Gastroesophageal sphincter (tissue), 4 donors: ENCODE results near the gene ZC3H8. TPM values are rescaled to one million over a fixed set of nuclear protein-coding genes. Genes with fewer than 3 reads are reported as not detected.
"Not testable (repeated sequence)": the region's sequence is repeated elsewhere in the genome, so short reads cannot be mapped to it uniquely, and the experiment has no call there.

Experiments
- ATAC-seq: fragments of 150-250 bp; one replicate; pipeline ENCODE4 v1.9.1; 2016; ENCODE audit warnings: mild to moderate bottlenecking, moderate library complexity
- H3K27ac ChIP-seq, 4 donors: fragments of 200-600 bp; sonication (generic) in 3 of 4; 1 replicate in 3 of 4; 2 replicates in 1 of 4; pipeline ENCODE4 v1.5.1; 2016 to 2019
- H3K27me3 ChIP-seq: fragments of 200-600 bp; sonication (generic); one replicate; pipeline ENCODE4 v1.5.1; 2019
- H3K36me3 ChIP-seq, 2 donors: fragments of 200-600 bp; sonication (generic); one replicate each; pipeline ENCODE4 v1.5.1; 2019; ENCODE audit warnings: control low read depth in 1 of 2
- H3K4me1 ChIP-seq, 3 donors: fragments of 200-600 bp; sonication (generic); 1 replicate in 2 of 3; 2 replicates in 1 of 3; pipeline ENCODE4 v1.5.1; 2016 to 2019; ENCODE audit warnings: control low read depth in 2 of 3
- H3K4me3 ChIP-seq, 2 donors: fragments of 200-600 bp; sonication (generic); one replicate each; pipeline ENCODE4 v1.5.1; 2019; ENCODE audit warnings: mild to moderate bottlenecking in 1 of 2, moderate library complexity in 1 of 2
- H3K9me3 ChIP-seq, 3 donors: fragments of 200-600 bp; sonication (generic); one replicate each; pipeline ENCODE4 v1.5.1; 2017 to 2019; ENCODE audit warnings: control low read depth in 2 of 3
- CTCF ChIP-seq, 4 experiments: fragments of 200-600 bp in 2 of 4; fragments of 450-650 bp in 2 of 4; sonication (generic) in 1 of 4; IDR thresholded peaks; one replicate each; pipeline ENCODE4 v1.5.1; 2017 to 2019; ENCODE audit warnings: antibody characterized with exemption in 4 of 4, mild to moderate bottlenecking in 2 of 4, moderate library complexity in 2 of 4
- EP300 ChIP-seq: sonication (generic); formaldehyde crosslinking; IDR thresholded peaks from one replicate; pipeline ENCODE4 v1.6.1; 2017; ENCODE audit warnings: antibody characterized with exemption, mild to moderate bottlenecking
- POLR2A ChIP-seq, 2 donors: fragments of 450-650 bp; IDR thresholded peaks; one replicate each; pipeline ENCODE4 v1.6.1; 2017; ENCODE audit warnings: antibody characterized with exemption in 2 of 2, mild to moderate bottlenecking in 2 of 2, moderate library complexity in 1 of 2
- POLR2AphosphoS5 ChIP-seq: sonication (generic); formaldehyde crosslinking; IDR thresholded peaks from one replicate; pipeline ENCODE4 v1.6.1; 2017; ENCODE audit warnings: antibody characterized with exemption
- WGBS, 2 donors: methylation state at CpG; one replicate each; pipeline ENCODE4 v1.1.5; 2018; ENCODE audit warnings: low coverage in 1 of 2; 5-methylcytosine and 5-hydroxymethylcytosine counted together
- total RNA-seq, 4 donors: library from RNA; depleted of rRNA; stranded (reverse); fragments of >200 nt; gene quantifications; one replicate each; pipeline ENCODE4 v1.1.0, GENCODE V29; 2016

ZC3H8 gene
- total RNA-seq, 4 donors from 2014 or later: 3.4 to 14.3 (median 8.5) TPM

- TF ChIP-seq POLR2A (IDR thresholded peaks at IDR 0.05): no peak
- no peak for TF ChIP-seq POLR2AphosphoS5
- no peak for TF ChIP-seq EP300
- no peak for TF ChIP-seq CTCF (IDR thresholded peaks at IDR 0.05)
- H3K36me3 ChIP-seq: peaks cover 0 to 24% of the 10 kb centered on the region in 2 donors
- H3K4me3 ChIP-seq: no peak overlapping the region
- no peak overlapping the region for H3K27ac ChIP-seq
- no peaks in the 10 kb centered on the region for H3K27me3 ChIP-seq
- no peaks in the 10 kb centered on the region for H3K9me3 ChIP-seq
- H3K4me1 ChIP-seq: no peaks in the 10 kb centered on the region
- no peak for ATAC-seq
These were observed 25.5 kb downstream of the ZC3H8 start for GRCh38 chr2:112229348-112229747.

DNA sequence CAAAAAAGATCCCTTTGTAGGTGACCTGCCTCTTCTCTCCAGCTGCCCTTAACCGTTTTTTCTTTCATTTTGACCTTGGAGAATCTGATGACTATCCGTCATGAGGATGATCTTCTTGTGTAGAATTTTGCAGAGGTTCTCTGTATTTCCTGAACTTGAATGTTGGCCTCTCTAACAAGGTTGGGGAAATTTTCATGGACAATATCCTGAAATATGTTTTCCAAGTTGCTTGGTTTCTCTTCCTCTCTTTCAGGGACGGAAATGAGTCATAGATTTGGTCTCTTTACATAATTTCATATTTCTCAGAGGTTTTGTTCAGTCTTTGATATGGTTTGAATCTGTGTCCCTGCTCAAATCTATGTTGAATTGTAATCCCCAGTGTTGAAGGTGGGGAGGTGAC, 34.0 kb downstream of the ZC3H8 start:
- H3K9me3 ChIP-seq: peaks cover 0 to 6% (median 0%) of the 10 kb centered on the region in 3 donors
- H3K4me3 ChIP-seq: no peak overlapping the region
- H3K27ac ChIP-seq: no peak overlapping the region
- 95 to 100% methylated on average over 3 of the region's 3 CpGs for WGBS, 2 donors
- TF ChIP-seq POLR2AphosphoS5 (no peak), POLR2A (IDR thresholded peaks at IDR 0.05) (no peak), CTCF (IDR thresholded peaks at IDR 0.05) (no peak)
- H3K36me3 ChIP-seq: peaks cover 0 to 17% of the 10 kb centered on the region in 2 donors
- no peaks in the 10 kb centered on the region for H3K4me1 ChIP-seq
- H3K27me3 ChIP-seq: no peaks in the 10 kb centered on the region
- no peak for ATAC-seq

DNA sequence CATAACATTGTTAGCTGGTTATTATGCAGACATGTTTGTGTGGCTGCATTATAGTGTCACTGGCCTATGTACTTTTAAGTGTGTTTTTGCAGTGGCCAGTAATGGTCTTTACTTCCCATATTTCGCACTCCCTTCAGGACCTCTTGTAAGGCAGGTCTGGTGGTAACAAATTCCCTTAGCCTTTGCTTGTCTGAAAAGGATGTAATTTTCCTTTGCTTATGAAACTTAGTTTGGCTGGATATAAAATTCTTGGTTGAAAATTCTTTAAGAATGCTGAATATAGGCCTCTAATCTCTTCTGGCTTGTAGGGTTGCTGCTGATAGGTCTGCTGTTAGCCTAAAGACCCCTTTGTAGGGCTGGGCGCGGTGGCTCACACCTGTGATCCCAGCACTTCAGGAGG, 34.7 kb downstream of the ZC3H8 start:
- no peak overlapping the region for H3K4me3 ChIP-seq
- WGBS, 2 donors: 86 to 100% methylated on average over 1 of the region's 3 CpGs
- ATAC-seq: no peak
- H3K9me3 ChIP-seq: peaks cover 0 to 6% (median 0%) of the 10 kb centered on the region in 3 donors
- TF ChIP-seq CTCF (IDR thresholded peaks at IDR 0.05) (no peak), EP300 (no peak), POLR2AphosphoS5 (no peak), POLR2A (IDR thresholded peaks at IDR 0.05) (no peak)
- H3K27me3 ChIP-seq: no peaks in the 10 kb centered on the region
- H3K27ac ChIP-seq: no peak overlapping the region
- H3K4me1 ChIP-seq: no peaks in the 10 kb centered on the region
- H3K36me3 ChIP-seq: peaks cover 0 to 17% of the 10 kb centered on the region in 2 donors

- H3K36me3 ChIP-seq: peaks cover 0 to 21% of the 10 kb centered on the region in 2 donors
- H3K27me3 ChIP-seq: no peaks in the 10 kb centered on the region
- ATAC-seq: no peak
- peaks cover 0 to 6% (median 0%) of the 10 kb centered on the region in 3 donors for H3K9me3 ChIP-seq
- H3K27ac ChIP-seq: no peak overlapping the region
- TF ChIP-seq CTCF (IDR thresholded peaks at IDR 0.05) (no peak), POLR2AphosphoS5 (no peak), POLR2A (IDR thresholded peaks at IDR 0.05) (no peak), EP300 (no peak)
- H3K4me3 ChIP-seq: no peak overlapping the region
- H3K4me1 ChIP-seq: no peaks in the 10 kb centered on the region
These were observed 37.0 kb downstream of the ZC3H8 start for GRCh38 chr2:112217854-112218253.

DNA sequence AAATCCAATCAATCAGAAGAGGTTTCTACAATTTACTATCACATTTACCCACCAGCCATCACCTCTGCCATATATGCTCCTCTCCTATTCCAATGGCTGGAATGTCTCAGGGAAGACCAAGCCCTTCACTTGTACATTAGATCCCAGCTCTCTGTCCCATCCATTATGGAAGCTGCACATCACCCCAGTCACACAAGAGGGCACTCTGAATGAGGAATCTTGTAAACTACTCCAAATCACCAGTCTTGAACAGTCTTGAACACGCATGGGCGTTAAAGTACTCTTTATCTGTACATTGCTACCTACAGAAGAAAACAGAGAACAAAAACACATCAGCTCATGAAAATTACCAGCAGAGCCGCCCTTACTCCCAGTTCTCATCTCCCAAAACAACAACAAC, 38.7 kb downstream of the ZC3H8 start:
- Histone ChIP-seq H3K4me3 (no peak overlapping the region), H3K4me1 (no peaks in the 10 kb centered on the region), H3K27ac (no peak overlapping the region), H3K36me3 (peaks cover 0 to 31% of the 10 kb centered on the region in 2 donors), H3K9me3 (peaks cover 0 to 6% (median 0%) of the 10 kb centered on the region in 3 donors), H3K27me3 (no peaks in the 10 kb centered on the region)
- 87% methylated on average over 3 of the region's 3 CpGs; no CpG with 5 or more reads in 1 of the 2 donors for WGBS, 2 donors
- TF ChIP-seq CTCF (IDR thresholded peaks at IDR 0.05) (no peak), EP300 (no peak), POLR2A (IDR thresholded peaks at IDR 0.05) (no peak), POLR2AphosphoS5 (no peak)
- ATAC-seq: no peak

DNA sequence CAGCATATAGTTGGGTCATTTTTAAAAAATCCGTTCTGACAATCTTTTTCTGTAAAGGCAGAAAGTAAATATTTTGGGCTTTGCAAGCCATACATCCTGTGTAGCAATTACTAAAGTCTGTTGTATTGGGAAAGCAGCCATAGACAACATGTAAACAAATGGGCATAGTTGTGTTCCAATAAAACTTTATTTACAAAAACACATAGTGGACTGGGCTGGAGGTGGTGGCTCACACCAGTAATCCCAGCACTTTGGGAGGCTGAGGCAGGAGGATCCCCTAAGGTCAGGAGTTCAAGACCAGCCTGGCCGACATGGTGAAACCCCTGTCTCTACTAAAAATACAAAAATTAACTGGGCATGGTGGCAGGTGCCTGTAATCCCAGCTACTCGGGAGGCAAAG, 46.9 kb downstream of the ZC3H8 start:
- not testable (repeated sequence) for H3K4me3 ChIP-seq, H3K27me3 ChIP-seq, H3K27ac ChIP-seq, ATAC-seq, H3K4me1 ChIP-seq
- H3K36me3 ChIP-seq: peaks cover 0 to 13% of the 10 kb centered on the region in 2 donors
- peaks cover 0 to 21% (median 0%) of the 10 kb centered on the region in 3 donors for H3K9me3 ChIP-seq
- 77 to 92% methylated on average over 2 of the region's 3 CpGs for WGBS, 2 donors
